B cell (primary cell): Measurements from ENCODE around the gene PLAGL2.

ENCODE experiments used
- CTCF ChIP-seq: fragments of 200-600 bp; IDR thresholded peaks from one replicate; pipeline ENCODE4 v1.8.0; 2022; ENCODE audit warnings: antibody characterized with exemption, mild to moderate bottlenecking
- EZH2 ChIP-seq: IDR thresholded peaks from 2 replicates; pipeline ENCODE4 v1.6.1; 2012; ENCODE audit warnings: borderline replicate concordance, low read depth, mild to moderate bottlenecking, moderate library complexity, low read length; ENCODE audit not compliant: insufficient read depth, poor library complexity, severe bottlenecking

DNA sequence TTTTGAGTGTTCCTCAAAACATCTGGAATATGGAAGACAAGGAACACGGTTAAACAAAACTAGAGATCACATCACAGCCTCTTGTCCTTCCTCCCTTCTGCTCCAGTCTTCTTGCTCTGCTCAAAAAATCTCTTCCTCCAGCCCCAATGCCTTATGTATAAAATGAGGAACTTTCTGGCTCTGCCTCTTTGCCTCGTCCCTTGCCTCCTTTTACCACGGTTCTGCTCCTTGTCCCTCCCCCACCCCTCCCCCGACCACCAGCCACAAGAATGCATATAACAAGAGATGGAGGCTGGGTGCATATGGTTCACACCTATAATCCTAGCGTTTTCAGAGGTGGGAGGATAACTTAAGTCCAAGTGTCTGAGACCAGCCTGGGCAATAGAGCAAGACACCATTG lies 43.6 kb downstream of the PLAGL2 start:
- TF ChIP-seq CTCF (no peak), EZH2 (no peak)
